Tibial nerve (tissue), 3 donors: ENCODE data around the gene ACAT2.
"Not testable (repeated sequence)": the region's sequence is repeated elsewhere in the genome, so short reads cannot be mapped to it uniquely, and the experiment has no call there.

Experiments used
- POLR2A ChIP-seq, 2 donors: fragments of 450-650 bp; IDR thresholded peaks; one replicate each; pipeline ENCODE4 v1.6.1; 2017; ENCODE audit warnings: antibody characterized with exemption in 2 of 2, mild to moderate bottlenecking in 2 of 2, moderate library complexity in 2 of 2
- TF ChIP-seq, protein P1 (sequence below), 5 experiments: fragments of 200-600 bp in 3 of 5; fragments of 450-650 bp in 2 of 5; sonication (generic) in 3 of 5; IDR thresholded peaks; one replicate each; pipeline ENCODE4 v1.5.1; 2016 to 2019; ENCODE audit warnings: antibody characterized with exemption in 5 of 5, mild to moderate bottlenecking in 3 of 5, moderate library complexity in 2 of 5

DNA sequence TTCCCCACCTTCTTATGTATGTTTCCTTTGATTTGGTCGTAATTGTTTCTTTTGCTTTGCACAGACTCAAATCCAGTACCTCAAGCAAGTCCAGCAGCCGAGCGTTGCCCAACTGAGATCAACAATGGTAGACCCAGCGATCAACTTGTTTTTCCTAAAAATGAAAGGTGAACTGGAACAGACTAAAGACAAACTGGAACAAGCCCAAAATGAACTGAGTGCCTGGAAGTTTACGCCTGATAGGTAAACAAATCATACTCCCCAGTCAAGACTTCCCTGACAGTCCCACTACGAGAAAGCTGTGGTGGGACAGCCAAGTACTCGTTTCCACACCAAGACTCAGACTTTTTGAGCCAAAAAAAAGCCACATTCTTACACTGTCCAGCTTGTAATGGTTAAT, 13.7 kb upstream of the ACAT2 start:
- TF ChIP-seq, protein P1, sequence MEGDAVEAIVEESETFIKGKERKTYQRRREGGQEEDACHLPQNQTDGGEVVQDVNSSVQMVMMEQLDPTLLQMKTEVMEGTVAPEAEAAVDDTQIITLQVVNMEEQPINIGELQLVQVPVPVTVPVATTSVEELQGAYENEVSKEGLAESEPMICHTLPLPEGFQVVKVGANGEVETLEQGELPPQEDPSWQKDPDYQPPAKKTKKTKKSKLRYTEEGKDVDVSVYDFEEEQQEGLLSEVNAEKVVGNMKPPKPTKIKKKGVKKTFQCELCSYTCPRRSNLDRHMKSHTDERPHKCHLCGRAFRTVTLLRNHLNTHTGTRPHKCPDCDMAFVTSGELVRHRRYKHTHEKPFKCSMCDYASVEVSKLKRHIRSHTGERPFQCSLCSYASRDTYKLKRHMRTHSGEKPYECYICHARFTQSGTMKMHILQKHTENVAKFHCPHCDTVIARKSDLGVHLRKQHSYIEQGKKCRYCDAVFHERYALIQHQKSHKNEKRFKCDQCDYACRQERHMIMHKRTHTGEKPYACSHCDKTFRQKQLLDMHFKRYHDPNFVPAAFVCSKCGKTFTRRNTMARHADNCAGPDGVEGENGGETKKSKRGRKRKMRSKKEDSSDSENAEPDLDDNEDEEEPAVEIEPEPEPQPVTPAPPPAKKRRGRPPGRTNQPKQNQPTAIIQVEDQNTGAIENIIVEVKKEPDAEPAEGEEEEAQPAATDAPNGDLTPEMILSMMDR (IDR thresholded peaks at IDR 0.05): not testable (repeated sequence)
- not testable (repeated sequence) for TF ChIP-seq POLR2A (IDR thresholded peaks at IDR 0.05)
